ENCODE measurements around the gene GABPB2.
A peak's percentile ranks its signal among the peaks of the same experiment; 100 is the strongest.

The GABPB2 gene

DNA sequence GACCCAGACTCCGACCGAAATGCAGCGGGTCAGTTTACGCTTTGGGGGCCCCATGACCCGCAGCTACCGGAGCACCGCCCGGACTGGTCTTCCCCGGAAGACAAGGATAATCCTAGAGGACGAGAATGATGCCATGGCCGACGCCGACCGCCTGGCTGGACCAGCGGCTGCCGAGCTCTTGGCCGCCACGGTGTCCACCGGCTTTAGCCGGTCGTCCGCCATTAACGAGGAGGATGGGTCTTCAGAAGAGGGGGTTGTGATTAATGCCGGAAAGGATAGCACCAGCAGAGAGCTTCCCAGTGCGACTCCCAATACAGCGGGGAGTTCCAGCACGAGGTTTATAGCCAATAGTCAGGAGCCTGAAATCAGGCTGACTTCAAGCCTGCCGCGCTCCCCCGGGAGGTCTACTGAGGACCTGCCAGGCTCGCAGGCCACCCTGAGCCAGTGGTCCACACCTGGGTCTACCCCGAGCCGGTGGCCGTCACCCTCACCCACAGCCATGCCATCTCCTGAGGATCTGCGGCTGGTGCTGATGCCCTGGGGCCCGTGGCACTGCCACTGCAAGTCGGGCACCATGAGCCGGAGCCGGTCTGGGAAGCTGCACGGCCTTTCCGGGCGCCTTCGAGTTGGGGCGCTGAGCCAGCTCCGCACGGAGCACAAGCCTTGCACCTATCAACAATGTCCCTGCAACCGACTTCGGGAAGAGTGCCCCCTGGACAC is 22.5 kb upstream of the GABPB2 start:
- no CpG with 5 or more reads among the region's 48 CpGs for WGBS (ENCODE audit: extremely low coverage, insufficient coverage, low lambda C conversion rate)
- H3K79me1 ChIP-seq (ENCODE audit: low read length): no peaks in the 10 kb centered on the region
- no peak overlapping the region for H2AK5ac ChIP-seq (ENCODE audit: low read length)
- no peak overlapping the region for H2BK15ac ChIP-seq (replicated peaks; ENCODE audit: low read depth)
- DNase-seq: peak; percentile 89
- peak overlapping the region; percentile 92 for H3K18ac ChIP-seq (ENCODE audit: low read length)
- peak overlapping the region; percentile 13 for H2BK5ac ChIP-seq (ENCODE audit: low read length)
- H3K4me1 ChIP-seq (ENCODE audit: control insufficient read depth, low read depth, low read length): peaks cover 1% of the 10 kb centered on the region
- H3K27ac ChIP-seq (ENCODE audit: low read depth, low read length): peak overlapping the region; percentile 59
- H3K4me3 ChIP-seq (ENCODE audit: low read length): peak overlapping the region; percentile 63
- peak overlapping the region; percentile 78 for H4K8ac ChIP-seq (ENCODE audit: low read depth, low read length)
- H3K23ac ChIP-seq (ENCODE audit: low read length): peak overlapping the region; percentile 32
- H3K27me3 ChIP-seq (ENCODE audit: insufficient read depth, low read length, poor library complexity): no peaks in the 10 kb centered on the region
- H3K36me3 ChIP-seq (ENCODE audit: control insufficient read depth, insufficient read depth, low read length): peaks cover 9% of the 10 kb centered on the region
- H3K9ac ChIP-seq (ENCODE audit: low read length): peak overlapping the region; percentile 86
- H3K79me2 ChIP-seq (ENCODE audit: control insufficient read depth, insufficient read depth, low read length): no peaks in the 10 kb centered on the region
- H4K5ac ChIP-seq (ENCODE audit: low read length): no peak overlapping the region
- H3K4ac ChIP-seq (ENCODE audit: low read depth, low read length): peak overlapping the region; percentile 92
- H2BK120ac ChIP-seq (ENCODE audit: low read depth, low read length): peak overlapping the region; percentile 76
- peak overlapping the region; percentile 87 for H3K56ac ChIP-seq (ENCODE audit: low read length)
- peak overlapping the region; percentile 77 for H3K4me2 ChIP-seq (ENCODE audit: low read length)

DNA sequence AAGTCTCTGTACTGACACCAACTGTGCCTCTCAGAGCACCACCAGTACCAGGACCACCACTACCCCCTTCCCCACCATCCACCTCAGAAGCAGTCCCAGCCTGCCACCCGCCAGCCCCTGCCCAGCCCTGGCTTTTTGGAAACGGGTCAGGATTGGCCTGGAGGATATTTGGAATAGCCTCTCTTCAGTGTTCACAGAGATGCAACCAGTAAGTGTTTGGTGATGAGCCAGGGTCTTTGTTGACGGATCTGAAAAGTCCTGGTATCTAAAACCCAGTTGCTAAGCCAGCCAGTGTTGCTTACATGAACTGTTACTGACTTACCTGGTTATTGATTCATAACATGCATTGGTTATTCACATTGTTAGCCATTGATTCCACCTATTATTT is 21.9 kb upstream of the GABPB2 start:
- H3K4ac ChIP-seq (ENCODE audit: low read depth, low read length): no peak overlapping the region

DNA sequence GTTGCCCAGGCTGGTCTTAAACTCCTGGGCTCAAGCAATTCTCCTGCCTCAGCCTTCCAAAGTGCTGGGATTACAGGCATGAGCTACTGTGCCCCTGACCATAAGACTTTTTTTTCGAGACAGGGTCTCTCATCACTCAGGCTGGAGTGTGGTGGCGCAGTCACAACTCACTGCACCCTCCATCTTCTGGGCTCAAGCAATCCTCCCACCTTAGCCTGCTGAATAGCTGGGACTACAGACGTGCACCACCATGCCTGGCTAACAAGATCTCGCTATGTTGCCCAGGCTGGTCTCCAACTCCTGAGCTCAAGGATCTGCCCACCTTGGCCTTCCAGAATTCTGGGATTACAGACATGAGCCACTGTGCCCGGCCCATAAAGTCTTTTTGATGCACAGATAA is 21.1 kb upstream of the GABPB2 start:
- no peak overlapping the region for H4K5ac ChIP-seq (ENCODE audit: low read length)
- H3K4me2 ChIP-seq (ENCODE audit: low read length): no peak overlapping the region
- no peak overlapping the region for H3K9ac ChIP-seq (ENCODE audit: low read length)
- H3K23ac ChIP-seq (ENCODE audit: low read length): no peak overlapping the region
- no peak for DNase-seq
- no peak overlapping the region for H3K56ac ChIP-seq (ENCODE audit: low read length)
- WGBS (ENCODE audit: extremely low coverage, insufficient coverage, low lambda C conversion rate): no CpG with 5 or more reads among the region's 5 CpGs
- H3K36me3 ChIP-seq (ENCODE audit: control insufficient read depth, insufficient read depth, low read length): peaks cover 12% of the 10 kb centered on the region
- H3K4me1 ChIP-seq (ENCODE audit: control insufficient read depth, low read depth, low read length): peaks cover 1% of the 10 kb centered on the region
- H2BK5ac ChIP-seq (ENCODE audit: low read length): no peak overlapping the region
- H3K79me2 ChIP-seq (ENCODE audit: control insufficient read depth, insufficient read depth, low read length): no peaks in the 10 kb centered on the region
- H3K27me3 ChIP-seq (ENCODE audit: insufficient read depth, low read length, poor library complexity): no peaks in the 10 kb centered on the region
- H2BK120ac ChIP-seq (ENCODE audit: low read depth, low read length): no peak overlapping the region
- no peak overlapping the region for H3K4ac ChIP-seq (ENCODE audit: low read depth, low read length)
- H3K18ac ChIP-seq (ENCODE audit: low read length): no peak overlapping the region
- H2BK15ac ChIP-seq (replicated peaks; ENCODE audit: low read depth): no peak overlapping the region
- H4K8ac ChIP-seq (ENCODE audit: low read depth, low read length): no peak overlapping the region
- H3K79me1 ChIP-seq (ENCODE audit: low read length): peaks cover 2% of the 10 kb centered on the region
- no peak overlapping the region for H3K27ac ChIP-seq (ENCODE audit: low read depth, low read length)
- no peak overlapping the region for H3K4me3 ChIP-seq (ENCODE audit: low read length)
- no peak overlapping the region for H2AK5ac ChIP-seq (ENCODE audit: low read length)

More for the DNA sequence above, 21.9 kb upstream of the GABPB2 start:
- Histone ChIP-seq H3K79me2 (ENCODE audit: control insufficient read depth, insufficient read depth, low read length) (no peaks in the 10 kb centered on the region), H2BK15ac (replicated peaks; ENCODE audit: low read depth) (no peak overlapping the region), H3K9ac (ENCODE audit: low read length) (peak overlapping the region; percentile 86), H2AK5ac (ENCODE audit: low read length) (no peak overlapping the region), H3K27ac (ENCODE audit: low read depth, low read length) (no peak overlapping the region), H4K8ac (ENCODE audit: low read depth, low read length) (no peak overlapping the region), H2BK5ac (ENCODE audit: low read length) (no peak overlapping the region), H3K4me2 (ENCODE audit: low read length) (peak overlapping the region; percentile 77), H3K79me1 (ENCODE audit: low read length) (no peaks in the 10 kb centered on the region), H3K56ac (ENCODE audit: low read length) (peak overlapping the region; percentile 87), H3K36me3 (ENCODE audit: control insufficient read depth, insufficient read depth, low read length) (peaks cover 9% of the 10 kb centered on the region), H4K5ac (ENCODE audit: low read length) (no peak overlapping the region), H3K18ac (ENCODE audit: low read length) (no peak overlapping the region), H2BK120ac (ENCODE audit: low read depth, low read length) (no peak overlapping the region), H3K27me3 (ENCODE audit: insufficient read depth, low read length, poor library complexity) (no peaks in the 10 kb centered on the region), H3K4me1 (ENCODE audit: control insufficient read depth, low read depth, low read length) (peaks cover 1% of the 10 kb centered on the region), H3K4me3 (ENCODE audit: low read length) (no peak overlapping the region), H3K23ac (ENCODE audit: low read length) (no peak overlapping the region)
- WGBS (ENCODE audit: extremely low coverage, insufficient coverage, low lambda C conversion rate): no CpG with 5 or more reads among the region's 3 CpGs
- DNase-seq: no peak

DNA sequence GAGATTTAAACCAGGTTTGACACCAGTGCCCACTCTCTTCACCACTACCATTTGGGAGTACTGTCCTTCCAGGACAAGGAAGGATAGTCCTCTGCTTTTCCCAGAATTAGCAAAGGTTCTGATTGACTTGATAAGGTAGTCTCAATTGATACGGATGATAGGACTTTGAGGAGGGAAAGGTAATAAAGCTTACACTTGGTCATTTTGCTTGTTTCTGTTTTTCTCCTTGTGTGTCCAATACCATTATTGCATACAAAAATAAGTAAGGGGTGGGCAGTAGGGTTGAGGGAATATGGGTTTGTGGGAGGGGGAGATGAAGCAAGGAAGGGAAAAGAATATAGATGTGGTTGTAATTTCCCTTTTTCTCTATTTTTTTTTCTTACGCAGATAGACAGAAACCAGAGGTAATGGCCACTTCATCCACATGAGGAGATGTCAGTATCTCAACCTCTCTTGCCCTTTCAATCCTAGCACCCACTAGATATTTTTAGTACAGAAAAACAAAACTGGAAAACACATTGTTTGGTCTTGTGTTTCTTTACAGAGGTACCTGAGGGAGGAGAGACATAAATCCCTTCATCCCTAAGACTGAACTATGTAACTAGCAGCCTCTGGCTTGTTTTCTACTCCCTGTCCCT is 20.4 kb upstream of the GABPB2 start:
- H3K4me1 ChIP-seq (ENCODE audit: control insufficient read depth, low read depth, low read length): peaks cover 1% of the 10 kb centered on the region
- H3K23ac ChIP-seq (ENCODE audit: low read length): no peak overlapping the region
- no peak overlapping the region for H4K5ac ChIP-seq (ENCODE audit: low read length)
- no peak overlapping the region for H3K4me2 ChIP-seq (ENCODE audit: low read length)
- no peaks in the 10 kb centered on the region for H3K27me3 ChIP-seq (ENCODE audit: insufficient read depth, low read length, poor library complexity)
- peaks cover 3% of the 10 kb centered on the region for H3K79me1 ChIP-seq (ENCODE audit: low read length)
- no peak overlapping the region for H3K27ac ChIP-seq (ENCODE audit: low read depth, low read length)
- H3K4ac ChIP-seq (ENCODE audit: low read depth, low read length): no peak overlapping the region
- no peak overlapping the region for H2AK5ac ChIP-seq (ENCODE audit: low read length)
- WGBS (ENCODE audit: extremely low coverage, insufficient coverage, low lambda C conversion rate): no CpG with 5 or more reads among the region's 2 CpGs
- H2BK15ac ChIP-seq (replicated peaks; ENCODE audit: low read depth): no peak overlapping the region
- no peak for DNase-seq
- no peak overlapping the region for H4K8ac ChIP-seq (ENCODE audit: low read depth, low read length)
- H3K18ac ChIP-seq (ENCODE audit: low read length): no peak overlapping the region
- no peak overlapping the region for H3K4me3 ChIP-seq (ENCODE audit: low read length)
- H2BK120ac ChIP-seq (ENCODE audit: low read depth, low read length): no peak overlapping the region
- H3K9ac ChIP-seq (ENCODE audit: low read length): no peak overlapping the region
- H3K36me3 ChIP-seq (ENCODE audit: control insufficient read depth, insufficient read depth, low read length): peaks cover 13% of the 10 kb centered on the region
- H3K79me2 ChIP-seq (ENCODE audit: control insufficient read depth, insufficient read depth, low read length): no peaks in the 10 kb centered on the region
- no peak overlapping the region for H2BK5ac ChIP-seq (ENCODE audit: low read length)
- no peak overlapping the region for H3K56ac ChIP-seq (ENCODE audit: low read length)

DNA sequence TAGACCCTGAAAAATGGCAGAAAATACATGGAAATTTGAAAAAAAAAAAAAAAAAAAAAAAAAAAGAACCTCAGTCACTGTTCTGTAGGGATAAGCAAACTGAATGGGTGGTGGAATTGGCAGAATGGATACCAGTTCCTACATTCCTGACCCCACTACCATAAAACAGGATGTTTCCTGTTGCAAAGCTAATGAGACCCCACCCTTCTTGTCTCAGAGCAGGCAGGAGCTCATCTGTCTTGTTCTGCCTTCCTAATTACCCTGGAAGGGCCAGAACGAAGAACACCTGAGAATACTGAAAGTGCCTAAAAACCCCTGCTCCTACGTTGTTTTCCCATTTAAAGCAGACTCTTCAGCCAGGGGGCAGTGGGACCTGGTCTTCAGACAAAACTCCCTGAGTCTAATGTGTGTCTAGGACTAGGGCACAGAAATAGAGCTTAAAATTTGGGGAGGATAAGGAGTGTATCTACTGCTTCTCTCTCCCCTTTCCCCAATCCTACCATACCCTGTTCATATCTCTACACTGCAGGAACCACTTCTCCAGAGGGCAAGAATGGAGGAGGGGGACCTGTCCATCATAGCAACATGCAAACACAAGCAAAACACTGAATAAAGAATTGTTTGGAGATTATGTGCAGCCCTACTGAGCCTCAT is 19.1 kb upstream of the GABPB2 start:
- no peak overlapping the region for H3K18ac ChIP-seq (ENCODE audit: low read length)
- no peak overlapping the region for H4K5ac ChIP-seq (ENCODE audit: low read length)
- H3K23ac ChIP-seq (ENCODE audit: low read length): no peak overlapping the region
- H2BK15ac ChIP-seq (replicated peaks; ENCODE audit: low read depth): no peak overlapping the region
- peaks cover 17% of the 10 kb centered on the region for H3K36me3 ChIP-seq (ENCODE audit: control insufficient read depth, insufficient read depth, low read length)
- H2BK5ac ChIP-seq (ENCODE audit: low read length): no peak overlapping the region
- no CpG with 5 or more reads among the region's 2 CpGs for WGBS (ENCODE audit: extremely low coverage, insufficient coverage, low lambda C conversion rate)
- H3K27me3 ChIP-seq (ENCODE audit: insufficient read depth, low read length, poor library complexity): no peaks in the 10 kb centered on the region
- no peak overlapping the region for H3K9ac ChIP-seq (ENCODE audit: low read length)
- DNase-seq: no peak
- H3K79me1 ChIP-seq (ENCODE audit: low read length): peaks cover 12% of the 10 kb centered on the region
- H3K4me2 ChIP-seq (ENCODE audit: low read length): no peak overlapping the region
- no peak overlapping the region for H3K56ac ChIP-seq (ENCODE audit: low read length)
- H2BK120ac ChIP-seq (ENCODE audit: low read depth, low read length): no peak overlapping the region
- H3K27ac ChIP-seq (ENCODE audit: low read depth, low read length): no peak overlapping the region
- H3K4me3 ChIP-seq (ENCODE audit: low read length): no peak overlapping the region
- no peak overlapping the region for H3K4ac ChIP-seq (ENCODE audit: low read depth, low read length)
- peaks cover 2% of the 10 kb centered on the region for H3K4me1 ChIP-seq (ENCODE audit: control insufficient read depth, low read depth, low read length)
- no peak overlapping the region for H4K8ac ChIP-seq (ENCODE audit: low read depth, low read length)
- peaks cover 10% of the 10 kb centered on the region for H3K79me2 ChIP-seq (ENCODE audit: control insufficient read depth, insufficient read depth, low read length)
- no peak overlapping the region for H2AK5ac ChIP-seq (ENCODE audit: low read length)
